Measurements from ENCODE around the gene ETFRF1.
A peak's percentile ranks its signal among the peaks of the same experiment; 100 is the strongest.

Gene ETFRF1

GRCh38 chr12:25195056-25195971 lies at the start of gene ETFRF1, which contains the start of gene DNAI7:
TSS of gene ETFRF1 (plus strand) at chr12:25195237. CDS start at chr12:25203957, 8,720 bp downstream.
TSS of gene DNAI7 (minus strand) at chr12:25195160. CDS start at chr12:25195078, 82 bp downstream.
- peak; percentile 94 for DNase-seq

GRCh38 chr12:25146686-25147085 lies 48.4 kb upstream of the ETFRF1 start:
- DNase-seq: no peak

- no peak for DNase-seq
These were observed 43.6 kb upstream of the ETFRF1 start for GRCh38 chr12:25151476-25151875.

- no peak for DNase-seq
These were observed 43.0 kb upstream of the ETFRF1 start for GRCh38 chr12:25152055-25152454.

- peak; percentile 28 for DNase-seq
These were observed 39.9 kb upstream of the ETFRF1 start for GRCh38 chr12:25155022-25155576.

- DNase-seq: no peak
These were observed 39.0 kb upstream of the ETFRF1 start for GRCh38 chr12:25156061-25156460.

GRCh38 chr12:25162866-25163265 lies 32.2 kb upstream of the ETFRF1 start:
- no peak for DNase-seq

GRCh38 chr12:25182765-25183164 lies 12.3 kb upstream of the ETFRF1 start:
- no peak for DNase-seq

- no peak for DNase-seq
These were observed 10.9 kb upstream of the ETFRF1 start for GRCh38 chr12:25184132-25184531.

GRCh38 chr12:25186038-25186787 lies 8.8 kb upstream of the ETFRF1 start:
- no peak for DNase-seq

- DNase-seq: no peak
These were observed 8.1 kb upstream of the ETFRF1 start for GRCh38 chr12:25186788-25187402.

- DNase-seq: no peak
These were observed 7.3 kb upstream of the ETFRF1 start for GRCh38 chr12:25187781-25188180.

GRCh38 chr12:25189656-25190055 lies 5.4 kb upstream of the ETFRF1 start:
- DNase-seq: no peak

GRCh38 chr12:25190793-25191192 lies 4.2 kb upstream of the ETFRF1 start:
- no peak for DNase-seq

GRCh38 chr12:25194214-25194613 lies 823 bp upstream of the ETFRF1 start:
- DNase-seq: no peak

- DNase-seq: no peak
These were observed 348 bp upstream of the ETFRF1 start for GRCh38 chr12:25194722-25195055.

GRCh38 chr12:25197608-25198007 lies 2.6 kb downstream of the ETFRF1 start:
- DNase-seq: no peak

- no peak for DNase-seq
These were observed 5.7 kb downstream of the ETFRF1 start for GRCh38 chr12:25200703-25201102.

GRCh38 chr12:25202137-25202536 lies 7.1 kb downstream of the ETFRF1 start:
- no peak for DNase-seq

GRCh38 chr12:25207411-25207810 lies 12.4 kb downstream of the ETFRF1 start:
- DNase-seq: no peak

GRCh38 chr12:25207846-25208245 lies 12.8 kb downstream of the ETFRF1 start:
- DNase-seq: no peak

GRCh38 chr12:25208554-25208953 lies 13.5 kb downstream of the ETFRF1 start:
- no peak for DNase-seq

- no peak for DNase-seq
These were observed 18.3 kb downstream of the ETFRF1 start for GRCh38 chr12:25213338-25213737.
